Measurements from ENCODE around the gene ZNF860. TPM values are rescaled to one million over a fixed set of nuclear protein-coding genes. Genes with fewer than 3 reads are reported as not detected.

Gene ZNF860
- total RNA-seq, 4 donors from 2014 or later = 0.12 to 0.95 (median 0.44) TPM

- TF ChIP-seq CTCF (IDR thresholded peaks at IDR 0.05) = no peak
- DNase-seq (ENCODE audit: low spot score) = no peak
- no peak for ATAC-seq (ENCODE audit: low FRiP score)
These were observed 39.1 kb upstream of the ZNF860 start for GRCh38 chr3:31942446-31942845.

GRCh38 chr3:31943041-31943440 lies 38.5 kb upstream of the ZNF860 start:
- no peak for TF ChIP-seq CTCF (IDR thresholded peaks at IDR 0.05)
- ATAC-seq (ENCODE audit: low FRiP score) = no peak

GRCh38 chr3:31945738-31946052 lies 35.9 kb upstream of the ZNF860 start:
- no peak for TF ChIP-seq CTCF (IDR thresholded peaks at IDR 0.05)
- ATAC-seq (ENCODE audit: low FRiP score) (no peak), DNase-seq (ENCODE audit: low spot score) (no peak)

More at GRCh38 chr3:31943041-31943440, 38.5 kb upstream of the ZNF860 start:
- DNase-seq (ENCODE audit: low spot score) = no peak

- DNase-seq (ENCODE audit: low spot score) (no peak), ATAC-seq (ENCODE audit: low FRiP score) (no peak)
- no peak for TF ChIP-seq CTCF (IDR thresholded peaks at IDR 0.05)
These were observed 35.0 kb upstream of the ZNF860 start for GRCh38 chr3:31946484-31947081.

- ATAC-seq (ENCODE audit: low FRiP score) = no peak
- no peak for TF ChIP-seq CTCF (IDR thresholded peaks at IDR 0.05)
These were observed 34.4 kb upstream of the ZNF860 start for GRCh38 chr3:31947162-31947561.

GRCh38 chr3:31947671-31948091 lies 33.9 kb upstream of the ZNF860 start:
- no peak for DNase-seq (ENCODE audit: low spot score)

More at GRCh38 chr3:31947162-31947561, 34.4 kb upstream of the ZNF860 start:
- DNase-seq (ENCODE audit: low spot score) = no peak

More at GRCh38 chr3:31947671-31948091, 33.9 kb upstream of the ZNF860 start:
- ATAC-seq (ENCODE audit: low FRiP score) = no peak
- no peak for TF ChIP-seq CTCF (IDR thresholded peaks at IDR 0.05)

Measured in omental fat pad (tissue), 4 donors.